GM10248 (cell line): ENCODE data around the gene MZT1.

Experiments used
- CTCF ChIA-PET: fragments of 300-600 bp; sonication (Branson Sonifier 250); formaldehyde crosslinking; extraction: SDS; loops from one replicate; lab custom pipeline; 2021; ENCODE audit warnings: antibody characterized with exemption; lab: Yijun Ruan, JAX
- POLR2A ChIA-PET: fragments of 350-650 bp; sonication (Branson Sonifier 250); formaldehyde crosslinking; extraction: SDS; loops from one replicate; lab custom pipeline; 2020; ENCODE audit warnings: antibody characterized with exemption; lab: Yijun Ruan, JAX
- DNase-seq: peaks from one replicate; pipeline ENCODE4 v3.0.0; 2012; ENCODE audit errors: extremely low spot score
- CTCF ChIP-seq: IDR thresholded peaks from 2 replicates; pipeline ENCODE4 v1.5.1; 2012; ENCODE audit warnings: mild to moderate bottlenecking, low read depth; ENCODE audit errors: extremely low read depth, missing control alignments, control extremely low read depth

Gene MZT1

DNA sequence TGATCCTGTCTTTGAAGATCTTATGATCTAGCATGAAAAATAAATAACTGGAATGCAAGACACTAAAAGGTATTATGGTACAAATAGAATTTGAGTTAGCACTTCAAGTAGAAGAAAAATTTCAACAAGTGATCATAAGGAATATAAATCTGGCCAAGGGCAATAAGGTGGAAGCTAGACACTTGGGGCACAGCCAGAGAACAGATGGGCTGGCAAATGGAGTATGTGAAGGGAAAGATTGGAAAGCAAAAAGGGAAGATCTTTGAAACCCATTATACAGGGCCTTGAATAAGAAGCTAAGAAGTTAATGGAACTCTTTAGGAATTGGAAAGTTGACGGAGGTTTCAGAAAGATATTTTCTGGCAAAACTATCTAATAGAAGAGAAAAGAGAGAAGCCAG lies 61.0 kb downstream of the MZT1 start:
- TF ChIP-seq CTCF: no peak
- ChIA-PET POLR2A (no interaction called here), CTCF (interaction anchor here (0.7 kb wide), 1 partner anchor 11 kb away, joined by 3 read pairs; no protein-coding TSS in a partner anchor)
- no peak for DNase-seq

GRCh38 chr13:72662548-72662947 lies 64.9 kb downstream of the MZT1 start:
- no peak for TF ChIP-seq CTCF
- ChIA-PET POLR2A (no interaction called here), CTCF (no interaction called here)
- DNase-seq: no peak
